Small intestine (tissue), 4 donors: Measurements from ENCODE around the gene RAB42. TPM values are rescaled to one million over a fixed set of nuclear protein-coding genes. Genes with fewer than 3 reads are reported as not detected.

Source experiments
- polyA plus RNA-seq, 4 donors: library from polyadenylated mRNA; stranded (reverse) in 3 of 4; unstranded in 1 of 4; fragments of 200-250 nt in 3 of 4; fragments of 120-200 nt in 1 of 4; gene quantifications; one replicate each; pipeline versions ENCODE4 v1.2.1 to v1.2.3, GENCODE V29; 2013
- donor health status: healthy with polysubstance abuse.
- donor health status: Bipolar disorder and iron deficiency.
- donor health status: healthy.

RAB42 gene
- polyA plus RNA-seq, 4 donors, result 1.7 to 28.1 (median 4.8) TPM

Other genes starting within 250 kb of the RAB42 start
- gene PHACTR4, start 222.5 kb upstream of the RAB42 start, polyA plus RNA-seq, result 10 to 100 TPM; 15.9 to 39.1 (median 26.0) TPM
- 10 to 100 TPM; 31.1 to 69.5 (median 36.6) TPM for gene RCC1, start 86.2 kb upstream of the RAB42 start, polyA plus RNA-seq
- gene TRNAU1AP, start 39.2 kb upstream of the RAB42 start, polyA plus RNA-seq, result 10 to 100 TPM; 16.3 to 25.9 (median 21.3) TPM
- gene TAF12, start 50.8 kb downstream of the RAB42 start, polyA plus RNA-seq, result 10 to 100 TPM; 18.9 to 32.7 (median 28.9) TPM
- not detected for gene RNU11, start 56.3 kb downstream of the RAB42 start, polyA plus RNA-seq
- 10 to 100 TPM in 1 of 4 donors, 1 to 10 TPM in 3; 2.5 to 13.7 (median 6.0) TPM for gene GMEB1, start 76.5 kb downstream of the RAB42 start, polyA plus RNA-seq
- gene YTHDF2, start 144.7 kb downstream of the RAB42 start, polyA plus RNA-seq, result 10 to 100 TPM; 39.1 to 59.0 (median 43.8) TPM
- under 1 TPM in 3 of 4 donors, not detected in 1; 0.06 to 0.34 (median 0.27) TPM for gene OPRD1, start 219.9 kb downstream of the RAB42 start, polyA plus RNA-seq